HepG2 (cell line): ENCODE data around the gene SH3D19. TPM values are rescaled to one million over a fixed set of nuclear protein-coding genes. Genes with fewer than 3 reads are reported as not detected.

ENCODE experiments used
- FOXA1 ChIP-seq, 2 experiments: fragments of 450-650 bp in 1 of 2; sonication (generic) in 1 of 2; formaldehyde crosslinking in 1 of 2; IDR thresholded peaks; 2 replicates each; pipeline versions ENCODE4 v1.4.0 to v1.6.1; 2016 to 2020; ENCODE audit warnings: missing genetic modification reagents in 1 of 2
- KLF13 ChIP-seq: sonication (generic); formaldehyde crosslinking; IDR thresholded peaks from 2 replicates; pipeline ENCODE4 v1.4.0; 2020; ENCODE audit warnings: mild to moderate bottlenecking, missing genetic modification reagents
- KLF15 ChIP-seq: sonication (generic); formaldehyde crosslinking; IDR thresholded peaks from 2 replicates; pipeline ENCODE4 v1.8.1; 2023; ENCODE audit warnings: borderline replicate concordance, mild to moderate bottlenecking, inconsistent platforms, missing genetic modification reagents, mixed read lengths
- MIER2 ChIP-seq: IDR thresholded peaks from 2 replicates; pipeline ENCODE4 v1.6.1; 2016; ENCODE audit warnings: missing biosample characterization, missing genetic modification reagents
- MIXL1 ChIP-seq: IDR thresholded peaks from 2 replicates; pipeline ENCODE4 v1.6.1; 2016
- SAFB2 ChIP-seq: sonication (generic); formaldehyde crosslinking; IDR thresholded peaks from 2 replicates; pipeline ENCODE4 v1.5.1; 2020; ENCODE audit warnings: missing genetic modification reagents, low read depth, mild to moderate bottlenecking, borderline replicate concordance
- SMC3 ChIP-seq: IDR thresholded peaks from 2 replicates; pipeline ENCODE4 v1.6.1; 2011; ENCODE audit warnings: low read length, improper control_type of control experiment
- SP2 ChIP-seq: sonication (generic); formaldehyde crosslinking; IDR thresholded peaks from 2 replicates; pipeline ENCODE4 v1.5.1; 2020; ENCODE audit warnings: mild to moderate bottlenecking, missing genetic modification reagents
- SRY ChIP-seq: sonication (generic); formaldehyde crosslinking; IDR thresholded peaks from 2 replicates; pipeline ENCODE4 v1.8.0; 2022; ENCODE audit warnings: mild to moderate bottlenecking, missing genetic modification reagents
- ZNF343 ChIP-seq: sonication (generic); formaldehyde crosslinking; IDR thresholded peaks from 2 replicates; pipeline ENCODE4 v1.4.0; 2020; ENCODE audit warnings: mild to moderate bottlenecking, missing genetic modification reagents
- ZNF670 ChIP-seq: sonication (generic); formaldehyde crosslinking; IDR thresholded peaks from 2 replicates; pipeline ENCODE4 v1.8.0; 2022; ENCODE audit warnings: mild to moderate bottlenecking, missing genetic modification reagents, borderline replicate concordance
- ZNF737 ChIP-seq: sonication (generic); formaldehyde crosslinking; IDR thresholded peaks from 2 replicates; pipeline ENCODE4 v1.5.0; 2020; ENCODE audit warnings: missing genetic modification reagents, mild to moderate bottlenecking, borderline replicate concordance
- polyA plus RNA-seq, 8 experiments: library from polyadenylated mRNA; depleted of rRNA in 3 of 8; stranded (reverse) in 7 of 8; unstranded in 1 of 8; fragments of >200 nt; fragmentation: Illumina TruSeq in 4 of 8; extraction: Trizol in 4 of 8; gene quantifications; 2 replicates each; pipeline versions ENCODE4 v1.2.1 to v1.2.3, GENCODE V29; 2011 to 2016; ENCODE audit warnings: low read depth in 4 of 8, missing spikeins in 1 of 8, mixed read lengths in 1 of 8; ENCODE audit not compliant: insufficient read depth in 1 of 8
- total RNA-seq, 5 experiments: library from RNA; depleted of rRNA; stranded (reverse); fragments of >200 nt; fragmentation: Illumina TruSeq; extraction: Trizol; gene quantifications; 2 replicates each; pipeline ENCODE4 v1.2.3, GENCODE V29; 2016; ENCODE audit warnings: low read depth in 1 of 5
- TF ChIP-seq, protein P1 (sequence below): sonication (generic); formaldehyde crosslinking; IDR thresholded peaks from 2 replicates; pipeline ENCODE4 v1.4.0; 2020; ENCODE audit warnings: missing genetic modification reagents
- TF ChIP-seq, protein P2 (sequence below): sonication (generic); formaldehyde crosslinking; IDR thresholded peaks from 2 replicates; pipeline ENCODE4 v1.4.0; 2020; ENCODE audit warnings: missing genetic modification reagents
- TF ChIP-seq, protein P3 (sequence below): sonication (generic); formaldehyde crosslinking; IDR thresholded peaks from 2 replicates; pipeline ENCODE4 v1.5.0; 2020; ENCODE audit warnings: missing genetic modification reagents
- TF ChIP-seq, protein P4 (sequence below): sonication (generic); IDR thresholded peaks from 2 replicates; pipeline ENCODE4 v1.6.1; 2016; ENCODE audit warnings: low read depth, borderline replicate concordance
- TF ChIP-seq, protein P5 (sequence below): sonication (generic); formaldehyde crosslinking; IDR thresholded peaks from 2 replicates; pipeline ENCODE4 v1.5.0; 2020; ENCODE audit warnings: missing genetic modification reagents, mild to moderate bottlenecking, borderline replicate concordance

The SH3D19 gene
- total and polyA plus RNA-seq, 2 of the 13 experiments (the other 11 are each of a cell fraction or from before 2014, with no cell fraction given): 31.2 to 38.0 TPM

DNA sequence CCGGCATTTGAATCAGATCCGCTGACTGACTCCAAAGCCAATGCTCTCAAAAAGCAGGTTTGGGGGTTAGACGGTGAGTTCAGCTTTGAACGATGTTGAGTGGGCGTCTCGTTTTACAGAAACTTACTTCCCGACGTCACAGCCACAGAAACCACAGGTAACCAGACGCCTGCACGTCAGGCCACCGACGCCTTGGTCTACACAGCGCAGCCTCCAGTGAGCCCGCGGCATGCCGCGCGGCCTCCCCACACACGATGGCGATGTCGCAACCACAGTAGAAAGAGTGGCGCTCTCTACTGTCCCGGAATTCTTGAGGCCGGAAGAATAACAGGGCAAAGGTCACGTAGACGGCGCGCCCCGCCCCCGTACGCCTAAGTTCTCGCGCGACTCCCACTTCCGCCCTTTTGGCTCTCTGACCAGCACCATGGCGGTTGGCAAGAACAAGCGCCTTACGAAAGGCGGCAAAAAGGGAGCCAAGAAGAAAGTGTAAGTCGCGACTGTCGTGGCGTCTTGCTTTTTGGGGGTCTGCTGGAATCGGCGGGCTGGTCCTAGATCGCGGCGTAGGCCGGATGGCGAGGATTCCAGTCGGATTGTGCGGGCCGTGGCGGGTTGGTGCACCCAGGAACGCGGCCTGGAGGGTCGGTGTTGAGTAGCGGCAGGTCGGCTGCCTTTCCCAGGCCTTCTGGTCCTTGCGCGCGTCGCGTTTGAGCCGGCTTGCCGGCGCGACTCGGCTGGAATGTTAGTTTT is 226.0 kb downstream of the SH3D19 start, which contains the start of gene RPS3A (continued):
- TF ChIP-seq, protein P1, sequence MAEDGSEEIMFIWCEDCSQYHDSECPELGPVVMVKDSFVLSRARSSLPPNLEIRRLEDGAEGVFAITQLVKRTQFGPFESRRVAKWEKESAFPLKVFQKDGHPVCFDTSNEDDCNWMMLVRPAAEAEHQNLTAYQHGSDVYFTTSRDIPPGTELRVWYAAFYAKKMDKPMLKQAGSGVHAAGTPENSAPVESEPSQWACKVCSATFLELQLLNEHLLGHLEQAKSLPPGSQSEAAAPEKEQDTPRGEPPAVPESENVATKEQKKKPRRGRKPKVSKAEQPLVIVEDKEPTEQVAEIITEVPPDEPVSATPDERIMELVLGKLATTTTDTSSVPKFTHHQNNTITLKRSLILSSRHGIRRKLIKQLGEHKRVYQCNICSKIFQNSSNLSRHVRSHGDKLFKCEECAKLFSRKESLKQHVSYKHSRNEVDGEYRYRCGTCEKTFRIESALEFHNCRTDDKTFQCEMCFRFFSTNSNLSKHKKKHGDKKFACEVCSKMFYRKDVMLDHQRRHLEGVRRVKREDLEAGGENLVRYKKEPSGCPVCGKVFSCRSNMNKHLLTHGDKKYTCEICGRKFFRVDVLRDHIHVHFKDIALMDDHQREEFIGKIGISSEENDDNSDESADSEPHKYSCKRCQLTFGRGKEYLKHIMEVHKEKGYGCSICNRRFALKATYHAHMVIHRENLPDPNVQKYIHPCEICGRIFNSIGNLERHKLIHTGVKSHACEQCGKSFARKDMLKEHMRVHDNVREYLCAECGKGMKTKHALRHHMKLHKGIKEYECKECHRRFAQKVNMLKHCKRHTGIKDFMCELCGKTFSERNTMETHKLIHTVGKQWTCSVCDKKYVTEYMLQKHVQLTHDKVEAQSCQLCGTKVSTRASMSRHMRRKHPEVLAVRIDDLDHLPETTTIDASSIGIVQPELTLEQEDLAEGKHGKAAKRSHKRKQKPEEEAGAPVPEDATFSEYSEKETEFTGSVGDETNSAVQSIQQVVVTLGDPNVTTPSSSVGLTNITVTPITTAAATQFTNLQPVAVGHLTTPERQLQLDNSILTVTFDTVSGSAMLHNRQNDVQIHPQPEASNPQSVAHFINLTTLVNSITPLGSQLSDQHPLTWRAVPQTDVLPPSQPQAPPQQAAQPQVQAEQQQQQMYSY (CRISPR knock-in tag): 0 out of 2 replicates have a peak, but pooled peaks have one; percentile 46
- TF ChIP-seq ZNF737: peak; percentile 56; the same call in 1 of the 2 replicates
- peak; percentile 95 for TF ChIP-seq SRY (CRISPR knock-in tag)
- 0 out of 2 replicates have a peak, but pooled peaks have one; percentile 59 for TF ChIP-seq ZNF343 (CRISPR knock-in tag)
- peak; percentile 81 for TF ChIP-seq KLF15 (CRISPR knock-in tag)
- TF ChIP-seq, protein P2, sequence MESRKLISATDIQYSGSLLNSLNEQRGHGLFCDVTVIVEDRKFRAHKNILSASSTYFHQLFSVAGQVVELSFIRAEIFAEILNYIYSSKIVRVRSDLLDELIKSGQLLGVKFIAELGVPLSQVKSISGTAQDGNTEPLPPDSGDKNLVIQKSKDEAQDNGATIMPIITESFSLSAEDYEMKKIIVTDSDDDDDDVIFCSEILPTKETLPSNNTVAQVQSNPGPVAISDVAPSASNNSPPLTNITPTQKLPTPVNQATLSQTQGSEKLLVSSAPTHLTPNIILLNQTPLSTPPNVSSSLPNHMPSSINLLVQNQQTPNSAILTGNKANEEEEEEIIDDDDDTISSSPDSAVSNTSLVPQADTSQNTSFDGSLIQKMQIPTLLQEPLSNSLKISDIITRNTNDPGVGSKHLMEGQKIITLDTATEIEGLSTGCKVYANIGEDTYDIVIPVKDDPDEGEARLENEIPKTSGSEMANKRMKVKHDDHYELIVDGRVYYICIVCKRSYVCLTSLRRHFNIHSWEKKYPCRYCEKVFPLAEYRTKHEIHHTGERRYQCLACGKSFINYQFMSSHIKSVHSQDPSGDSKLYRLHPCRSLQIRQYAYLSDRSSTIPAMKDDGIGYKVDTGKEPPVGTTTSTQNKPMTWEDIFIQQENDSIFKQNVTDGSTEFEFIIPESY: peak; percentile 77
- TF ChIP-seq FOXA1 (IDR thresholded peaks at IDR 0.05): no peak
- peak; percentile 68 for TF ChIP-seq FOXA1 (CRISPR knock-in tag; IDR thresholded peaks at IDR 0.05)
- TF ChIP-seq MIER2: peak; percentile 76
- TF ChIP-seq, protein P3, sequence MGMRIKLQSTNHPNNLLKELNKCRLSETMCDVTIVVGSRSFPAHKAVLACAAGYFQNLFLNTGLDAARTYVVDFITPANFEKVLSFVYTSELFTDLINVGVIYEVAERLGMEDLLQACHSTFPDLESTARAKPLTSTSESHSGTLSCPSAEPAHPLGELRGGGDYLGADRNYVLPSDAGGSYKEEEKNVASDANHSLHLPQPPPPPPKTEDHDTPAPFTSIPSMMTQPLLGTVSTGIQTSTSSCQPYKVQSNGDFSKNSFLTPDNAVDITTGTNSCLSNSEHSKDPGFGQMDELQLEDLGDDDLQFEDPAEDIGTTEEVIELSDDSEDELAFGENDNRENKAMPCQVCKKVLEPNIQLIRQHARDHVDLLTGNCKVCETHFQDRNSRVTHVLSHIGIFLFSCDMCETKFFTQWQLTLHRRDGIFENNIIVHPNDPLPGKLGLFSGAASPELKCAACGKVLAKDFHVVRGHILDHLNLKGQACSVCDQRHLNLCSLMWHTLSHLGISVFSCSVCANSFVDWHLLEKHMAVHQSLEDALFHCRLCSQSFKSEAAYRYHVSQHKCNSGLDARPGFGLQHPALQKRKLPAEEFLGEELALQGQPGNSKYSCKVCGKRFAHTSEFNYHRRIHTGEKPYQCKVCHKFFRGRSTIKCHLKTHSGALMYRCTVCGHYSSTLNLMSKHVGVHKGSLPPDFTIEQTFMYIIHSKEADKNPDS: peak; percentile 83
- peak; percentile 59; the same call in 1 of the 2 replicates for TF ChIP-seq MIXL1 (CRISPR knock-in tag)
- TF ChIP-seq SAFB2 (CRISPR knock-in tag): peak; percentile 97; the same call in 1 of the 2 replicates
- TF ChIP-seq SP2 (CRISPR knock-in tag): peak; percentile 76
- TF ChIP-seq SMC3: peak; percentile 11; the same call in 1 of the 2 replicates
- TF ChIP-seq KLF13 (CRISPR knock-in tag): peak; percentile 88; the same call in 1 of the 2 replicates
- TF ChIP-seq, protein P4, sequence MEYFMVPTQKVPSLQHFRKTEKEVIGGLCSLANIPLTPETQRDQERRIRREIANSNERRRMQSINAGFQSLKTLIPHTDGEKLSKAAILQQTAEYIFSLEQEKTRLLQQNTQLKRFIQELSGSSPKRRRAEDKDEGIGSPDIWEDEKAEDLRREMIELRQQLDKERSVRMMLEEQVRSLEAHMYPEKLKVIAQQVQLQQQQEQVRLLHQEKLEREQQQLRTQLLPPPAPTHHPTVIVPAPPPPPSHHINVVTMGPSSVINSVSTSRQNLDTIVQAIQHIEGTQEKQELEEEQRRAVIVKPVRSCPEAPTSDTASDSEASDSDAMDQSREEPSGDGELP: peak; percentile 20; the same call in 1 of the 2 replicates
- TF ChIP-seq, protein P5, sequence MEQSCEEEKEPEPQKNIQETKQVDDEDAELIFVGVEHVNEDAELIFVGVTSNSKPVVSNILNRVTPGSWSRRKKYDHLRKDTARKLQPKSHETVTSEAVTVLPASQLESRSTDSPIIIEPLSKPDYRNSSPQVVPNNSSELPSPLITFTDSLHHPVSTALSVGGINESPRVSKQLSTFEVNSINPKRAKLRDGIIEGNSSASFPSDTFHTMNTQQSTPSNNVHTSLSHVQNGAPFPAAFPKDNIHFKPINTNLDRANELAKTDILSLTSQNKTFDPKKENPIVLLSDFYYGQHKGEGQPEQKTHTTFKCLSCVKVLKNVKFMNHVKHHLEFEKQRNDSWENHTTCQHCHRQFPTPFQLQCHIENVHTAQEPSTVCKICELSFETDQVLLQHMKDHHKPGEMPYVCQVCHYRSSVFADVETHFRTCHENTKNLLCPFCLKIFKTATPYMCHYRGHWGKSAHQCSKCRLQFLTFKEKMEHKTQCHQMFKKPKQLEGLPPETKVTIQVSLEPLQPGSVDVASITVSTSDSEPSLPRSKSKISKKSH: peak; percentile 90; the same call in 1 of the 2 replicates
- peak; percentile 99 for TF ChIP-seq ZNF670 (CRISPR knock-in tag)
